Liver (tissue), 9 donors: ENCODE measurements around the gene UNC93B1. TPM values are rescaled to one million over a fixed set of nuclear protein-coding genes. Genes with fewer than 3 reads are reported as not detected.

ENCODE experiments used
- DNase-seq: peaks from one replicate; pipeline ENCODE4 v3.0.0-alpha.2; 2017; ENCODE audit warnings: low spot score
- H3K27ac ChIP-seq, 2 donors: one replicate each; pipeline ENCODE4 v1.7.0; 2013; ENCODE audit warnings: inconsistent platforms in 2 of 2, low read length in 2 of 2, control low read depth in 1 of 2, low read depth in 1 of 2, mild to moderate bottlenecking in 1 of 2
- H3K27me3 ChIP-seq, 4 donors: one replicate each; pipeline versions ENCODE4 v1.6.1 to v1.7.0; 2013; ENCODE audit warnings: low read length in 3 of 4, inconsistent platforms in 1 of 4, mild to moderate bottlenecking in 1 of 4, moderate library complexity in 1 of 4; ENCODE audit not compliant: control insufficient read depth in 4 of 4, insufficient read depth in 4 of 4
- H3K36me3 ChIP-seq, 4 donors: one replicate each; pipeline versions ENCODE4 v1.6.1 to v1.7.0; 2013; ENCODE audit warnings: low read length in 3 of 4, mild to moderate bottlenecking in 3 of 4, low read depth in 1 of 4, moderate library complexity in 1 of 4; ENCODE audit not compliant: control insufficient read depth in 4 of 4, insufficient read depth in 3 of 4
- H3K4me1 ChIP-seq, 4 donors: one replicate each; pipeline versions ENCODE4 v1.6.1 to v1.7.0; 2013; ENCODE audit warnings: low read length in 3 of 4, mild to moderate bottlenecking in 3 of 4, moderate library complexity in 1 of 4; ENCODE audit not compliant: control insufficient read depth in 4 of 4, insufficient read depth in 4 of 4
- H3K4me3 ChIP-seq, 3 donors: one replicate each; pipeline versions ENCODE4 v1.6.1 to v1.7.0; 2013; ENCODE audit warnings: low read length in 3 of 3, control low read depth in 1 of 3, low read depth in 1 of 3, mild to moderate bottlenecking in 1 of 3
- H3K9ac ChIP-seq, 2 donors: one replicate each; pipeline ENCODE4 v1.7.0; 2013; ENCODE audit warnings: low read length in 2 of 2, mild to moderate bottlenecking in 2 of 2, moderate library complexity in 2 of 2, control low read depth in 1 of 2, low read depth in 1 of 2
- H3K9me3 ChIP-seq, 4 donors: one replicate each; pipeline versions ENCODE4 v1.6.1 to v1.7.0; 2013; ENCODE audit warnings: low read length in 3 of 4; ENCODE audit not compliant: control insufficient read depth in 4 of 4
- FOXA2 ChIP-seq: IDR thresholded peaks from 2 replicates; pipeline ENCODE4 v1.6.1; 2016; ENCODE audit warnings: antibody characterized with exemption
- GABPA ChIP-seq, 2 donors: IDR thresholded peaks in 1 of 2; conservative IDR thresholded peaks in 1 of 2; 2 replicates each; pipeline ENCODE4 v1.6.1; 2016; ENCODE audit warnings: antibody characterized with exemption in 2 of 2, mild to moderate bottlenecking in 1 of 2, moderate library complexity in 1 of 2
- HNF4A ChIP-seq, 2 donors: conservative IDR thresholded peaks; 2 replicates each; pipeline ENCODE4 v1.6.1; 2016; ENCODE audit warnings: antibody characterized with exemption in 2 of 2, mild to moderate bottlenecking in 2 of 2
- HNF4G ChIP-seq: IDR thresholded peaks from 2 replicates; pipeline ENCODE4 v1.6.1; 2016; ENCODE audit warnings: antibody characterized with exemption
- JUND ChIP-seq, 2 donors: IDR thresholded peaks; 2 replicates each; pipeline ENCODE4 v1.6.1; 2016; ENCODE audit warnings: antibody characterized with exemption in 2 of 2
- NR2F2 ChIP-seq: IDR thresholded peaks from 2 replicates; pipeline ENCODE4 v1.6.1; 2016; ENCODE audit warnings: antibody characterized with exemption
- RAD21 ChIP-seq, 2 donors: IDR thresholded peaks; 2 replicates each; pipeline ENCODE4 v1.6.1; 2016; ENCODE audit warnings: antibody characterized with exemption in 2 of 2, mild to moderate bottlenecking in 2 of 2
- RXRA ChIP-seq, 2 donors: IDR thresholded peaks; 2 replicates each; pipeline ENCODE4 v1.6.1; 2017 to 2018; ENCODE audit warnings: antibody characterized with exemption in 2 of 2, mild to moderate bottlenecking in 1 of 2
- SP1 ChIP-seq: IDR thresholded peaks from 2 replicates; pipeline ENCODE4 v1.6.1; 2018; ENCODE audit warnings: antibody characterized with exemption, mild to moderate bottlenecking
- TAF1 ChIP-seq: conservative IDR thresholded peaks from 2 replicates; pipeline ENCODE4 v1.6.1; 2016; ENCODE audit warnings: antibody characterized with exemption, mild to moderate bottlenecking
- YY1 ChIP-seq: IDR thresholded peaks from 2 replicates; pipeline ENCODE4 v1.6.1; 2016; ENCODE audit warnings: antibody characterized with exemption, mild to moderate bottlenecking
- WGBS: extraction: QIAGEN DNeasy Blood & Tissue Kit; methylation state at CpG from one replicate; pipeline ENCODE4 v1.1.7; 2013; 5-methylcytosine and 5-hydroxymethylcytosine counted together
- polyA plus RNA-seq, 2 donors: library from polyadenylated mRNA; stranded (reverse) in 1 of 2; unstranded in 1 of 2; fragments of 200-250 nt in 1 of 2; fragments of >200 nt in 1 of 2; fragmentation: Nextera tagmentation in 1 of 2; extraction: Ambion mirVana in 1 of 2; gene quantifications; one replicate each; pipeline versions ENCODE4 v1.2.1 to v1.2.3, GENCODE V29; 2013 to 2015
- total RNA-seq, 2 donors: library from RNA; depleted of rRNA; stranded (reverse); fragments of >200 nt; gene quantifications; one replicate each; pipeline ENCODE4 v1.2.3, GENCODE V29; 2014
- TF ChIP-seq, protein P1 (sequence below): IDR thresholded peaks from 2 replicates; pipeline ENCODE4 v1.6.1; 2016; ENCODE audit warnings: antibody characterized with exemption, mild to moderate bottlenecking
- TF ChIP-seq, protein P2 (sequence below): IDR thresholded peaks from 2 replicates; pipeline ENCODE4 v1.6.1; 2016; ENCODE audit warnings: antibody characterized with exemption
- TF ChIP-seq, protein P3 (sequence below): IDR thresholded peaks from 2 replicates; pipeline ENCODE4 v1.6.1; 2016; ENCODE audit warnings: antibody characterized with exemption
- TF ChIP-seq, protein P4 (sequence below): IDR thresholded peaks from 2 replicates; pipeline ENCODE4 v1.6.1; 2016; ENCODE audit warnings: antibody characterized with exemption
- donor health status: healthy.
- donor health status: healthy.
- donor health status: healthy.
- donor health status: healthy.
- donor health status: healthy.

Gene UNC93B1
- total and polyA plus RNA-seq, 4 donors = 9.2 to 19.1 (median 15.0) TPM

DNA sequence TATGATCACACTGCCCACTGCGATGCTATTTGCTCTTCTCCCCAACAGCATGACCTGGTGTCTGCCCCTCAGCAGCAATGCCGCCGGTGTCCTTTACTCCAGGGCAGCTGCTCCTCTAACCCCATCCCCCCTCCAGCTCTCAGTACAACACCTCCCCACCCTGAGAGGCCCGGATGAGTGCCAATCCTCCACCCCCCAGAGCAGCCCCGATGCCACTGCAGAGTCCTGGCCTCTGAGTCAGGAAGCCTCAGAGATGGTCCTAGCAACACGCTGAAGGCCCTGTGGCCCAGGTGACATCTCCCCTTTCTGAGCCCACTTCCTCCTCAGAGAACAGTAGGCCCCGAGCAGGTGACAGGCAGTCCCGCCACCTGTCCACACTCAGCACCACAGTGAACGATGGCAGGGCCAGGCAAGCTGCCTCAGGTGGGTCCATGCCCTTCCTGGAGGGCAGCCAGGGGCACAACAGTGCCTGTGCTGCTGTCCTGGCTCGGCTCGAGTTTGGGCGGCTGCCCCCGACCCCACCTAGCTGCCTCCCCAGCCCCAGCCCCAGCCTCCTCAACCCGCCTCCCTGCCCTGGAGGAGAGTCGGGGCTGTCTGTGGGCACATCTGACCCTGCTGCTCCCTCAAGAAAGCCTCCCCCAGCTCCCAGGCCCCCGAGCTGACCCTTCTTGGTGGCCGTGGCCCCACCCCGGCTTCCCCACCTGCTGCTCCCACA lies 22.7 kb upstream of the UNC93B1 start (continued):
- TF ChIP-seq, protein P1, sequence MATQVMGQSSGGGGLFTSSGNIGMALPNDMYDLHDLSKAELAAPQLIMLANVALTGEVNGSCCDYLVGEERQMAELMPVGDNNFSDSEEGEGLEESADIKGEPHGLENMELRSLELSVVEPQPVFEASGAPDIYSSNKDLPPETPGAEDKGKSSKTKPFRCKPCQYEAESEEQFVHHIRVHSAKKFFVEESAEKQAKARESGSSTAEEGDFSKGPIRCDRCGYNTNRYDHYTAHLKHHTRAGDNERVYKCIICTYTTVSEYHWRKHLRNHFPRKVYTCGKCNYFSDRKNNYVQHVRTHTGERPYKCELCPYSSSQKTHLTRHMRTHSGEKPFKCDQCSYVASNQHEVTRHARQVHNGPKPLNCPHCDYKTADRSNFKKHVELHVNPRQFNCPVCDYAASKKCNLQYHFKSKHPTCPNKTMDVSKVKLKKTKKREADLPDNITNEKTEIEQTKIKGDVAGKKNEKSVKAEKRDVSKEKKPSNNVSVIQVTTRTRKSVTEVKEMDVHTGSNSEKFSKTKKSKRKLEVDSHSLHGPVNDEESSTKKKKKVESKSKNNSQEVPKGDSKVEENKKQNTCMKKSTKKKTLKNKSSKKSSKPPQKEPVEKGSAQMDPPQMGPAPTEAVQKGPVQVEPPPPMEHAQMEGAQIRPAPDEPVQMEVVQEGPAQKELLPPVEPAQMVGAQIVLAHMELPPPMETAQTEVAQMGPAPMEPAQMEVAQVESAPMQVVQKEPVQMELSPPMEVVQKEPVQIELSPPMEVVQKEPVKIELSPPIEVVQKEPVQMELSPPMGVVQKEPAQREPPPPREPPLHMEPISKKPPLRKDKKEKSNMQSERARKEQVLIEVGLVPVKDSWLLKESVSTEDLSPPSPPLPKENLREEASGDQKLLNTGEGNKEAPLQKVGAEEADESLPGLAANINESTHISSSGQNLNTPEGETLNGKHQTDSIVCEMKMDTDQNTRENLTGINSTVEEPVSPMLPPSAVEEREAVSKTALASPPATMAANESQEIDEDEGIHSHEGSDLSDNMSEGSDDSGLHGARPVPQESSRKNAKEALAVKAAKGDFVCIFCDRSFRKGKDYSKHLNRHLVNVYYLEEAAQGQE = no peak
- TF ChIP-seq HNF4G (no peak), GABPA (IDR thresholded peaks at IDR 0.05 in 1 of 2, conservative IDR thresholded peaks at IDR 0.05 in 1 of 2) (no peak), JUND (IDR thresholded peaks at IDR 0.05) (no peak), RAD21 (IDR thresholded peaks at IDR 0.05) (no peak)

DNA sequence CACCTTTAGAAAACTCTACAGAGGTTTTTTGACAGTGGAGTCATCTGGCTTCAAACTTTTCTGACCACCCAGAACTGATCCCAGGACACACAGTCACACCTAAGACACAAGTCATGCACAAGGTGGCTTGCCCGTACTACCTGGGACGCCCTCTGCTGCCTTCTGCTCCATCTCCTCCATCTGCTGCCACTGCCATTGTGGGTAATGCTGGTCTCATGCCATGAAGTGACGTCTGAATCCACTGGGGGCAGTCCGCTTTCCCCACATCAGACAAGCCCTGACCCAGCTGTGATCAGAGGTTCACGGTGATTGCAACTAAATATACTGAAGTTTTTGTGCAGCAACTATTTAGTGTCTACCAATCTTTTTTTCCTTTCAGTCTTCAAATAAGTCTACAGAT lies 21.1 kb upstream of the UNC93B1 start:
- 78% methylated on average over 5 of the region's 5 CpGs for WGBS
- TF ChIP-seq HNF4A (conservative IDR thresholded peaks at IDR 0.05) (peak in 1 of 2 donors; percentile 22), RAD21 (IDR thresholded peaks at IDR 0.05) (peak in 1 of 2 donors; percentile 21)
- TF ChIP-seq, protein P2, sequence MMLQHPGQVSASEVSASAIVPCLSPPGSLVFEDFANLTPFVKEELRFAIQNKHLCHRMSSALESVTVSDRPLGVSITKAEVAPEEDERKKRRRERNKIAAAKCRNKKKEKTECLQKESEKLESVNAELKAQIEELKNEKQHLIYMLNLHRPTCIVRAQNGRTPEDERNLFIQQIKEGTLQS = no peak
- TF ChIP-seq, protein P1 = no peak
- no peaks in the 10 kb centered on the region for H3K27me3 ChIP-seq
- H3K36me3 ChIP-seq = no peaks in the 10 kb centered on the region
- no peak overlapping the region for H3K9ac ChIP-seq
- H3K27ac ChIP-seq = no peak overlapping the region
- DNase-seq = no peak
- H3K9me3 ChIP-seq = no peaks in the 10 kb centered on the region
- peaks cover 4 to 12% (median 8%) of the 10 kb centered on the region in 4 donors for H3K4me1 ChIP-seq
- no peak overlapping the region for H3K4me3 ChIP-seq

DNA sequence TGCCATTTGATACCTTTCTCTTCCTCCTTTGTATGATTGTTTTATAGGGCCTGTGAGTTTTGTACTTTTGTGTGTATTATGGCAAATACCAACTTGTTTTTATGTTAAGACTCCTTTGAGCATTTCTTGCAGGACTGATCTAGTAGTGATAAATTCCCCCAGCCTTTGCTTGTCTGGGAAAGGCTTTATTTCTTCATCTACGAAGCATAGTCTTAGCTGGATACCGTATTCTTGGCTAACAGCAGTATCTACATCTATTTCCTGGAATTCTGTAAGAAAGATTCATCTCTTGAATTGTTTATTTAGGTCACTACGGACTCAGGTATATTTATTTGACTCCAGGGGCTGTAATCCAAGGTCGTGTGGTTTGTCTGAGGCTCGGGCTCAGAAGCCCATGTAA lies 20.6 kb upstream of the UNC93B1 start:
- no peak overlapping the region for H3K27ac ChIP-seq
- no peaks in the 10 kb centered on the region for H3K9me3 ChIP-seq
- no peaks in the 10 kb centered on the region for H3K36me3 ChIP-seq
- no peak overlapping the region for H3K9ac ChIP-seq
- H3K4me1 ChIP-seq = peaks cover under 1 to 6% (median 4%) of the 10 kb centered on the region in 4 donors
- no peak for DNase-seq
- H3K27me3 ChIP-seq = no peaks in the 10 kb centered on the region
- TF ChIP-seq TAF1 = no peak
- TF ChIP-seq, protein P2 = no peak
- no peak for TF ChIP-seq GABPA (IDR thresholded peaks at IDR 0.05 in 1 of 2, conservative IDR thresholded peaks at IDR 0.05 in 1 of 2)
- no peak for TF ChIP-seq RXRA (IDR thresholded peaks at IDR 0.05)
- TF ChIP-seq RAD21 (IDR thresholded peaks at IDR 0.05) = no peak
- TF ChIP-seq, protein P3, sequence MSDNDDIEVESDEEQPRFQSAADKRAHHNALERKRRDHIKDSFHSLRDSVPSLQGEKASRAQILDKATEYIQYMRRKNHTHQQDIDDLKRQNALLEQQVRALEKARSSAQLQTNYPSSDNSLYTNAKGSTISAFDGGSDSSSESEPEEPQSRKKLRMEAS = no peak
- no peak for TF ChIP-seq HNF4G
- TF ChIP-seq YY1 = no peak
- TF ChIP-seq, protein P4, sequence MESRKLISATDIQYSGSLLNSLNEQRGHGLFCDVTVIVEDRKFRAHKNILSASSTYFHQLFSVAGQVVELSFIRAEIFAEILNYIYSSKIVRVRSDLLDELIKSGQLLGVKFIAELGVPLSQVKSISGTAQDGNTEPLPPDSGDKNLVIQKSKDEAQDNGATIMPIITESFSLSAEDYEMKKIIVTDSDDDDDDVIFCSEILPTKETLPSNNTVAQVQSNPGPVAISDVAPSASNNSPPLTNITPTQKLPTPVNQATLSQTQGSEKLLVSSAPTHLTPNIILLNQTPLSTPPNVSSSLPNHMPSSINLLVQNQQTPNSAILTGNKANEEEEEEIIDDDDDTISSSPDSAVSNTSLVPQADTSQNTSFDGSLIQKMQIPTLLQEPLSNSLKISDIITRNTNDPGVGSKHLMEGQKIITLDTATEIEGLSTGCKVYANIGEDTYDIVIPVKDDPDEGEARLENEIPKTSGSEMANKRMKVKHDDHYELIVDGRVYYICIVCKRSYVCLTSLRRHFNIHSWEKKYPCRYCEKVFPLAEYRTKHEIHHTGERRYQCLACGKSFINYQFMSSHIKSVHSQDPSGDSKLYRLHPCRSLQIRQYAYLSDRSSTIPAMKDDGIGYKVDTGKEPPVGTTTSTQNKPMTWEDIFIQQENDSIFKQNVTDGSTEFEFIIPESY = no peak
- TF ChIP-seq SP1 = no peak
- TF ChIP-seq FOXA2 = no peak
- TF ChIP-seq, protein P1 = no peak
- TF ChIP-seq NR2F2 = no peak
- TF ChIP-seq JUND (IDR thresholded peaks at IDR 0.05) = no peak
- WGBS = 88% methylated on average over 5 of the region's 5 CpGs
- H3K4me3 ChIP-seq = no peak overlapping the region
